ENCODE measurements around the gene SOX13.

DNA sequence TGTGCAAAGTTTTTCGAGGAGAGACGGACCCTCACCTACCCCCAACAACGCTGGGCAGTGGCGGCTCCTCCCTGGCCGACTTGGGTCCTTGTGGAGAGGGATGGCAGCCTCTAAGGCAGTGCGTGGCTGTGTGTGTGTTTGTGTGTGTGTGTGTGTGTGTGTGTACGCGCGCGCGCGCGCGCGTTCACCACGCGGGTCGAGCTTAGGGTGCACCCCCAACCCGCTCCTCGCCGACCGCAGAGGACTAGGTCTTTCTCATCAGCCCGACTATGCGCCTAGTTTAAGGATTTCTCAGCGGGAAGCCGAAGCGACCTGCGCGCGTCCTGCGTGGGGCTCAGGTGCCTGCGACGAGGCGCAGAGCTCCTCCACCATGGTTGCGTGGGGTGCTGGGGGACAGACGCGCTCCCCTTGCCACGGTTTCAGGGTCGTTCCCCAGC lies 940 bp downstream of the SOX13 start:
- TF ChIP-seq, protein P1, sequence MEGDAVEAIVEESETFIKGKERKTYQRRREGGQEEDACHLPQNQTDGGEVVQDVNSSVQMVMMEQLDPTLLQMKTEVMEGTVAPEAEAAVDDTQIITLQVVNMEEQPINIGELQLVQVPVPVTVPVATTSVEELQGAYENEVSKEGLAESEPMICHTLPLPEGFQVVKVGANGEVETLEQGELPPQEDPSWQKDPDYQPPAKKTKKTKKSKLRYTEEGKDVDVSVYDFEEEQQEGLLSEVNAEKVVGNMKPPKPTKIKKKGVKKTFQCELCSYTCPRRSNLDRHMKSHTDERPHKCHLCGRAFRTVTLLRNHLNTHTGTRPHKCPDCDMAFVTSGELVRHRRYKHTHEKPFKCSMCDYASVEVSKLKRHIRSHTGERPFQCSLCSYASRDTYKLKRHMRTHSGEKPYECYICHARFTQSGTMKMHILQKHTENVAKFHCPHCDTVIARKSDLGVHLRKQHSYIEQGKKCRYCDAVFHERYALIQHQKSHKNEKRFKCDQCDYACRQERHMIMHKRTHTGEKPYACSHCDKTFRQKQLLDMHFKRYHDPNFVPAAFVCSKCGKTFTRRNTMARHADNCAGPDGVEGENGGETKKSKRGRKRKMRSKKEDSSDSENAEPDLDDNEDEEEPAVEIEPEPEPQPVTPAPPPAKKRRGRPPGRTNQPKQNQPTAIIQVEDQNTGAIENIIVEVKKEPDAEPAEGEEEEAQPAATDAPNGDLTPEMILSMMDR (IDR thresholded peaks at IDR 0.05), result no peak
- no peak for TF ChIP-seq POLR2A (IDR thresholded peaks at IDR 0.05)
